NCI-H1930 (cell line): Measurements from ENCODE around the gene SHKBP1.

Experiments
- DNase-seq, 2 experiments: peaks; one replicate each; lab custom pipeline; 2025; lab: John Stamatoyannopoulos, UW

The SHKBP1 gene

DNA sequence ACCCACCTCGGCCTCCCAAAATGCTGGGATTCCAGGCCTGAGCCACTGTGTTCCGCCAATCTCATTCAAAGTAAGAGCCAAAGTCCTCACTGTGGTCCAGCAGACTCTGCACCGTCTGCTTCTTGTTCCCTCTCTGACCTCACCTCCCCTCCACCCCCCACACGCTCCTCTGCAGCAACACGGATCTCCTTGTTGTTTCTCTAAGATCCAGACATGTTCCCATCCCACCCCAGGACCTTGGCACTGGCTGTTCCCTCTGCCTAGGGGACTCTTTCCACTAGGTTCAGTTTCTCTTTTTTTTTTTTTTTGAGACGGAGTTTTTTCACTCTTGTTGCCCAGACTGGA lies 62.9 kb downstream of the SHKBP1 start:
- no peak for DNase-seq

DNA sequence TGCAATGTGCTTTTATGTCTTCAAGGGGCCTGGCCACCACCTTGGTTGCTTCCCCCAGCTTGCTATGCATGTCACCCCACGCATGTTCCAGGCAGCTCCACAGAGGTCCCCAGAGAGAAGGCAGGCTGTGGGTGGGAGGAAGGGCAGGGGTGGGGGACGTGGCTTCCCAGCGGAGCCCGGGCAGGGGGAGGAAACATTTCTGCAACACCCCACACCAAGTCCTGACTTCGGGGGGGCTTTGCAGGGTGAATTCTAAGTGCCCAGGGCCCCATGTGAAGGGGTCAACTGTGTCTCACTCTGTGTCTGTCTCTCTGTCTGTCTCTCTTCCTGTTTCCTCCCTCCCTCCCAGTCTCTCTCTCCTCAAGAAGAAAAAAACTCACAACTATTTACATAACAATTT lies 64.1 kb downstream of the SHKBP1 start:
- DNase-seq: no peak
